GM19438 (cell line): ENCODE measurements around the gene PIK3CD.

ENCODE experiments used
- ATAC-seq: cut with Tn5 transposase; IDR thresholded peaks from one replicate; pipeline ENCODE4 v1.9.1; 2021; ENCODE audit warnings: low read depth; ENCODE audit not compliant: unreplicated experiment

PIK3CD gene

DNA sequence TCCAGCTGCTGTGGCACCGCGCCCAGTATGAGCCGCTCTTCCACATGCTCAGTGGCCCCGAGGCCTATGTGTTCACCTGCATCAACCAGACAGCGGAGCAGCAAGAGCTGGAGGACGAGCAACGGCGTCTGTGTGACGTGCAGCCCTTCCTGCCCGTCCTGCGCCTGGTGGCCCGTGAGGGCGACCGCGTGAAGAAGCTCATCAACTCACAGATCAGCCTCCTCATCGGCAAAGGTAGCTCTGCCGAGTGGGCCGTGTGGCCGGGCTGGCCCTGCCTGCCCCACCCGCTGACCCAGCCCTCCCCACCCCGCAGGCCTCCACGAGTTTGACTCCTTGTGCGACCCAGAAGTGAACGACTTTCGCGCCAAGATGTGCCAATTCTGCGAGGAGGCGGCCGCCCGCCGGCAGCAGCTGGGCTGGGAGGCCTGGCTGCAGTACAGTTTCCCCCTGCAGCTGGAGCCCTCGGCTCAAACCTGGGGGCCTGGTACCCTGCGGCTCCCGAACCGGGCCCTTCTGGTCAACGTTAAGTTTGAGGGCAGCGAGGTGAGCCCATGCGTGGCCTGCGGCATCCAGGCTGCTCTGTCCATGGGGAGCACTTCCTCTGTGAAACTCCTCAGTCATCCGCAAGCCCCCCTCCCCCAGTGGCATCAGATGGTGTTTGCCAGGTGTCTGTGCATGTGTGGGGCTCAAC is 64.2 kb downstream of the PIK3CD start:
- ATAC-seq: no peak

DNA sequence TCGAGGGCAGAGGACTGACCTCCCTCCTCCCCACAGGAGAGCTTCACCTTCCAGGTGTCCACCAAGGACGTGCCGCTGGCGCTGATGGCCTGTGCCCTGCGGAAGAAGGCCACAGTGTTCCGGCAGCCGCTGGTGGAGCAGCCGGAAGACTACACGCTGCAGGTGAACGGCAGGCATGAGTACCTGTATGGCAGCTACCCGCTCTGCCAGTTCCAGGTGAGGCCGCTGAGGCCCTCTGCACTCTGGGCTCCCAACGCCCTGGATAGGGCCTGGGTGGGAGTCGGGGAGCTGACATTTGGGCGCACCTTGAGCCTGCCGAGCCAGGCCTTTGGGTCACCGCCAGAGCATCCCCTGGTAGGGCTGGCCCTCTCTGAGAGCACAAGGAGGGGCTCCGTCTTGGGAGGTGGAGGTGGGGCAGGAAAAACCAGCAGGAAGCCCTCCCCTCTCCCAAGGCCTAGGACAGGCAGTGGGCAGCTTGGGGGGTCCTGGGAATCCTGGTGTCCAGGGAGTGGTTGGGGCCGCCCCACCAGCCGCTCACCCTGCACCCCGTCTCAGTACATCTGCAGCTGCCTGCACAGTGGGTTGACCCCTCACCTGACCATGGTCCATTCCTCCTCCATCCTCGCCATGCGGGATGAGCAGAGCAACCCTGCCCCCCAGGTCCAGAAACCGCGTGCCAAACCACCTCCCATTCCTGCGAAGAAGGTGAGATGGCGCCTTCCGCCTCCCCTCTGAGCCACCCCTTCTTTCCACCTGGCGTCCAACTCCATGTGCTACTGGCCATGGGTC is 65.1 kb downstream of the PIK3CD start:
- ATAC-seq: no peak

DNA sequence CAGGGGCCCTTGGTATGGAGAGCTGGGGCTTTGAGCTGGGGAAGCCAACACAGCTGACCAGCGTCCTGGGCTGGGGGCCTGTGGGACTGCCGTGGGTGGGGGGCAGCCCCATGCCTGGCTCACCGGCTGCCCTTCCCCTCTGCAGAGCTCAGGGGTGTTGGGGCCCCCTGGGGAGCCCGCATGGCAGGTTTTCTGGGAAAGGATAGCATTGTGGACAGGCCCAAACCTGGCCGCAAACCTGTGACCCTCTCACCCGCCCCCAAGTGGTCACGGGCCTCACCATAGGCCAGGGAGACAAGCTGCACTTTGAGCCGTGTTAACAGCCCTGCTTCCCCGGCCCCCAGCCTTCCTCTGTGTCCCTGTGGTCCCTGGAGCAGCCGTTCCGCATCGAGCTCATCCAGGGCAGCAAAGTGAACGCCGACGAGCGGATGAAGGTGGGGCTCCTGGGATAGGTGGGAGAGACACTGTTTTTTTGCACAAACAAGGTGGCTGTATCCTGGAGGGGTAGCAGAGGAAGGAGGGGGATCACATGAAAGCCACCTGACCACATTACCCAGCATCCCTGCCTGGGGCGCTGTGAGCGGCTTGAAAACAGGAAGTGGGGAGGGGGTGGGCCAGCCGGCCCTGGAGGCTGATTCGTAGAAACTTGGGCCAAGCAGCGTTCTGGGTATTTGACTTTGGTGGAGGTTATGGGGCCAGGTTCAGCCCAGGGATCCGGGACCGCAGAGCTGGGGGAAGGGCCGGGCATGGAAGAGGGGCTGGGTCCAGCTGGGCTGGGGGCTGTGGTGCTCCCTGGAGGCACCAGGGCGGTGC is 65.9 kb downstream of the PIK3CD start:
- peak; percentile 78 for ATAC-seq

DNA sequence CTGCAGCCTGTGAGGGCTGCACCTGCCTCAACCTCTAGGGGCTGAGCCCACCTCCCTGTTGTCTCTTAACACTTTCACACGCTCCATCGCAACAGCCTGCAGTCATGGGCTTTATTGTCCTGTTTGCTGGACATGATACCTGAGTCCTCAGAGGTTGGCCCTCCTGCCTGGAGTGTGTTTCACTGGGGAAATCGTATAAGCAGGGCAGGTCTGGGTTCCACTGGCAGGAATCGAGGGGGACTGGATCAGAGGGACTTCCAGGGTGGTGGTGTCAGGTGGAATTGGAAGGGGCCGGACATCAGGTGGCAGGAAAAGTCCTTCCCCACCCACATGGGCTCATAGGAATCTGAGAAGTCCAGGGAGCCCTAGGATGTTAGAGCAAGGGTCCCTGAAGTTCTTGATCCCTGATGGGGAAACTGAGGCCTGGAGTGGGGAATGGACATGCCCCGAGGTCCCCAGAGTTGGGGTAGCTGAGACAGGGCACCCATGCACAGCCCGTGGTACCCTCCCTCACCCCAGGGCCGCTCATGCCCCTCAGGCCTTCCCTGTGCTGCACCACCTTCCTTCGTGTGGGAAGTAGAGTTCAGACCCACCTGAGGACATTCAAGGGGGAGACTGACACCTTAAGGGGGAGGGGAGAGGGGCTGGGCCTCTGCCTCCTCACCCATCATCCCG is 66.6 kb downstream of the PIK3CD start:
- ATAC-seq: no peak

- no peak for ATAC-seq
Observed at GRCh38 chr1:9719978-9720722, 68.6 kb downstream of the PIK3CD start.

DNA sequence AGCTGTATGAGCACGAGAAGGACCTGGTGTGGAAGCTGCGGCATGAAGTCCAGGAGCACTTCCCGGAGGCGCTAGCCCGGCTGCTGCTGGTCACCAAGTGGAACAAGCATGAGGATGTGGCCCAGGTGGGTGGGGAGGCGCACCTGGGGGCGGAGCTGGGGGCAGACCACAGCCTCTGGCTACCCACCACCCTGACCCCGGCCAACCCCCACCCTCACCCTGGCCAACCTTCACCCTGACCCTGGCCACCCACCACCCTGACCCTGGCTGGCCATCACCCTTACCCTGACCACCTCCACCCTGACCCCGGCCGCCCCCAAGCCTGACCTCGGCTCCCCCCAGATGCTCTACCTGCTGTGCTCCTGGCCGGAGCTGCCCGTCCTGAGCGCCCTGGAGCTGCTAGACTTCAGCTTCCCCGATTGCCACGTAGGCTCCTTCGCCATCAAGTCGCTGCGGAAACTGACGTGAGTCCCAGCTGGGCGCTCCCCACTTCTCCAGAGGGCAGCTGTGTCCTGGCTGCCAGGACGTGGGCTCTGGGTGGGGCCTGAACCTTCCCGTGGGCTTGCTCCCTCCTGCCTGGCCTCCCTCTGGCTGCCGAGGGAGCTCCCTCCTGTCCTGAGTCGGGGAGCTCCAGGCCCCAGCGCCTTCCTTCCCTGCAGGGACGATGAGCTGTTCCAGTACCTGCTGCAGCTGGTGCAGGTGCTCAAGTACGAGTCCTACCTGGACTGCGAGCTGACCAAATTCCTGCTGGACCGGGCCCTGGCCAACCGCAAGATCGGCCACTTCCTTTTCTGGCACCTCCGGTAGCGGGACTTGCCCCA is 69.5 kb downstream of the PIK3CD start:
- ATAC-seq: no peak

DNA sequence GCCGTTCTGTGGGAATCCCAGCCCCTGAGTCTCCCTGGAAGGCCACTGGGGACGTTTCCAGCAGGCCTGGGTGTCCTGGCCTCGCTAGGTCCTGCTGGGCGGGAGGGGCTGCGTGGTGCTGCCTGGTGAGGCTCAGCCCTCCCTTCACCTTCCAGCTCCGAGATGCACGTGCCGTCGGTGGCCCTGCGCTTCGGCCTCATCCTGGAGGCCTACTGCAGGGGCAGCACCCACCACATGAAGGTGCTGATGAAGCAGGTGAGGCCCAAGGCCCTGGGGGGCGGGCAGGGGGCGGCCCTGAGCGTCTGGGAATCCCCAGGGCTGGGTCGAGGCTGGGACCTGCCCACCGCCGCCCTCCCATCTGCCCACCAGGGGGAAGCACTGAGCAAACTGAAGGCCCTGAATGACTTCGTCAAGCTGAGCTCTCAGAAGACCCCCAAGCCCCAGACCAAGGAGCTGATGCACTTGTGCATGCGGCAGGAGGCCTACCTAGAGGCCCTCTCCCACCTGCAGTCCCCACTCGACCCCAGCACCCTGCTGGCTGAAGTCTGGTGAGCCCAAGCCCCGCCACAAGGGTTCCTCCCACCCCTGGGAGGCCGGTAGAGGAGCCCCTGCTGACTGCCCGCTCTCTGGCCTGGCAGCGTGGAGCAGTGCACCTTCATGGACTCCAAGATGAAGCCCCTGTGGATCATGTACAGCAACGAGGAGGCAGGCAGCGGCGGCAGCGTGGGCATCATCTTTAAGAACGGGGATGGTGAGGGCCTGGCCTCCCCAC is 70.3 kb downstream of the PIK3CD start:
- no peak for ATAC-seq

GRCh38 chr1:9722378-9722749 is 70.8 kb downstream of the PIK3CD start:
- no peak for ATAC-seq

- no peak for ATAC-seq
Observed at GRCh38 chr1:9723068-9723805, 71.7 kb downstream of the PIK3CD start.

GRCh38 chr1:9723926-9724325 is 72.4 kb downstream of the PIK3CD start:
- ATAC-seq: no peak

DNA sequence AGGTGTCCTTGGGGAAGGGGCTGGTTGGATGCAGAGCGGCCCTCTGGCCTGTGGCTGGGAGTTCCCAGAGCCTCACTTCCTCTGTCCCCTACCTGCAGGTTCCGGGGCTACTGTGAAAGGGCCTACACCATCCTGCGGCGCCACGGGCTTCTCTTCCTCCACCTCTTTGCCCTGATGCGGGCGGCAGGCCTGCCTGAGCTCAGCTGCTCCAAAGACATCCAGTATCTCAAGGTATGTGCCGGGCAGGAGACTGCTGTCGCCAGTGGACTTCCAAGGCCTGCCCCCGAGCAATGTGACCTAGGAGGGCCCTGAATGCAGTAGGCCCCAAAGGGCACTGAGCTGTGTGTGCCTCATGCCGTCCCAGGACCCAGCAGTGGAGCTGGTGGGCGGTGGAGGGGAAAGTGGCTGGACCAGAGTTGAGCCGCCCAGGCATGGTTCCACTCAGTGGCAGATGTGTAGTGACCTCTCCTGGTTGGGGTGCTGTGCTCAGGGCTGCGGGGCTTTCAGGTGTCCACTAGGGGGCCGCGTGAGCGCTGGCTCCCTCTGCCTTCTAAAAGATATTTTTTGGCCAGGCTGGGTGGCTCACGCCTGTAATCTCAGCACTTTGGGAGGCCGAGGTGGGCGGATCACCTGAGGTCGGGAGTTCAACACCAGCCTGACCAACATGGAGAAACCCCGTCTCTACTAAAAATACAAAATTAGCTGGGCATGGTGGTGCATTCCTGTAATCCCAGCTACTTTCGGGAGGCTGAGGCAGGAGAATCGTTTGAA is 73.4 kb downstream of the PIK3CD start:
- no peak for ATAC-seq

DNA sequence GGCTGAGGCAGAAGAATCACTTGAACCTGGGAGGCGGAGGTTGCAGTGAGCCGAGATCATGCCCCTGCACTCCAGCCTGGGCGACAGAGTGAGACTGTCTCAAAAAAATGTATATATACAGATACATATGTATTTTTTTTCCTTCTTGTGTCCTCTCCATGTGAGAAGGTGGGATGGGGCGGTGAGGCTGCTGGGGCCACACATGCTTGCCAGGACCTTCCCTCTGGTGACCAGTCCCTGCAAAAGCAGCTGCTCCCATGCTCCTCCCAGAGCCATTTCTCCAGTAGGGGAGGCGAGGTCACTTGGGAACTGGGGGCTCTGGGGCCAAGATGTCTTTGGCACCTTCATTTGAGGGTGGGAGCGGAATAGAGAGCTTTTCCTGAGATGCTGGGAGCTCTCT is 74.9 kb downstream of the PIK3CD start:
- no peak for ATAC-seq

- no peak for ATAC-seq
Observed at GRCh38 chr1:9726905-9727595, 75.5 kb downstream of the PIK3CD start.

GRCh38 chr1:9728451-9729295 is 77.1 kb downstream of the PIK3CD start:
- ATAC-seq: no peak

GRCh38 chr1:9729523-9729922 is 78.0 kb downstream of the PIK3CD start:
- ATAC-seq: no peak
